Measurements from ENCODE around the gene CHST11. TPM values are rescaled to one million over a fixed set of nuclear protein-coding genes. Genes with fewer than 3 reads are reported as not detected.

Gene CHST11
- total and polyA plus RNA-seq, 10 of the 15 experiments (the other 5 are each of a cell fraction or from before 2014, with no cell fraction given): 1.9 to 38.1 (median 17.2) TPM

DNA sequence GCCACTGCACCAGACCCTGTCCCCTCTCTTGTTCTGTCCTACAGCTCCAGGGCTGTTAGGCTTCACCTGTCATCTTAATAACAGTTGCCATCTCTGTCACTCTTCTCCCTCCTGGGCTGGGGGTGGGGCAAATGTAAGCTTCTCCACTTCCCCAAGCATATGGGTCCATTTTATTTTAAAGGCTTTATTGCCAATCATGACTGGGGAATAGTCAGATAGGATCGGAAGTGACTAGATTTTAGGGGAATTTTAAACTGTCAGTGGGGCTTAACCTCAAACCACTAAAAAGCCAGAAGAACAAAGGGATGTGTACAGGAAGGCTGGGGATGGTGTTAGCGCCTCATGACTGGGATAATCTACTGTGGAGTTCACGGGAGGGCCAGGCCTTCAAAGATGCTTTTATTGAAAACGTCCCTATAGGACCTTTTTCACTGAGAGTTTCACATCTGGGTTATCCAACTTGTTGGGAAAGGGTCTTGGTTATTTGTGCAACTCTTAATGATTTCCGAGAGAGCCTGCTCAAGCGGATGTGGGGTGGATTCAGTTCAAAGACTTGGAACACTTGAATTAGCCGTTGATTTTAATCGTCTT, 41.6 kb downstream of the CHST11 start (continued):
- TF ChIP-seq, protein P1, sequence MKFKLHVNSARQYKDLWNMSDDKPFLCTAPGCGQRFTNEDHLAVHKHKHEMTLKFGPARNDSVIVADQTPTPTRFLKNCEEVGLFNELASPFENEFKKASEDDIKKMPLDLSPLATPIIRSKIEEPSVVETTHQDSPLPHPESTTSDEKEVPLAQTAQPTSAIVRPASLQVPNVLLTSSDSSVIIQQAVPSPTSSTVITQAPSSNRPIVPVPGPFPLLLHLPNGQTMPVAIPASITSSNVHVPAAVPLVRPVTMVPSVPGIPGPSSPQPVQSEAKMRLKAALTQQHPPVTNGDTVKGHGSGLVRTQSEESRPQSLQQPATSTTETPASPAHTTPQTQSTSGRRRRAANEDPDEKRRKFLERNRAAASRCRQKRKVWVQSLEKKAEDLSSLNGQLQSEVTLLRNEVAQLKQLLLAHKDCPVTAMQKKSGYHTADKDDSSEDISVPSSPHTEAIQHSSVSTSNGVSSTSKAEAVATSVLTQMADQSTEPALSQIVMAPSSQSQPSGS (IDR thresholded peaks at IDR 0.05; ENCODE audit: low read length): peak; percentile 54; the same call in 1 of the 2 replicates
- TF ChIP-seq, protein P2, sequence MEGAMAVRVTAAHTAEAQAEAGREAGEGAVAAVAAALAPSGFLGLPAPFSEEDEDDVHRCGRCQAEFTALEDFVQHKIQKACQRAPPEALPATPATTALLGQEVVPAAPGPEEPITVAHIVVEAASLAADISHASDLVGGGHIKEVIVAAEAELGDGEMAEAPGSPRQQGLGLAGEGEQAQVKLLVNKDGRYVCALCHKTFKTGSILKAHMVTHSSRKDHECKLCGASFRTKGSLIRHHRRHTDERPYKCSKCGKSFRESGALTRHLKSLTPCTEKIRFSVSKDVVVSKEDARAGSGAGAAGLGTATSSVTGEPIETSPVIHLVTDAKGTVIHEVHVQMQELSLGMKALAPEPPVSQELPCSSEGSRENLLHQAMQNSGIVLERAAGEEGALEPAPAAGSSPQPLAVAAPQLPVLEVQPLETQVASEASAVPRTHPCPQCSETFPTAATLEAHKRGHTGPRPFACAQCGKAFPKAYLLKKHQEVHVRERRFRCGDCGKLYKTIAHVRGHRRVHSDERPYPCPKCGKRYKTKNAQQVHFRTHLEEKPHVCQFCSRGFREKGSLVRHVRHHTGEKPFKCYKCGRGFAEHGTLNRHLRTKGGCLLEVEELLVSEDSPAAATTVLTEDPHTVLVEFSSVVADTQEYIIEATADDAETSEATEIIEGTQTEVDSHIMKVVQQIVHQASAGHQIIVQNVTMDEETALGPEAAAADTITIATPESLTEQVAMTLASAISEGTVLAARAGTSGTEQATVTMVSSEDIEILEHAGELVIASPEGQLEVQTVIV (IDR thresholded peaks at IDR 0.05; ENCODE audit: borderline replicate concordance, partially characterized antibody): no peak
- no peak for TF ChIP-seq ASH2L (IDR thresholded peaks at IDR 0.05; ENCODE audit: borderline replicate concordance, low read depth)
- no peak for TF ChIP-seq CHD4 (IDR thresholded peaks at IDR 0.05)
- TF ChIP-seq IKZF2 (IDR thresholded peaks at IDR 0.05): peak; percentile 92
- TF ChIP-seq NRF1 (conservative IDR thresholded peaks at IDR 0.05; ENCODE audit: low read depth, low read length): no peak
- peak; percentile 91 for TF ChIP-seq IKZF1 (conservative IDR thresholded peaks at IDR 0.05)
- TF ChIP-seq, protein P3, sequence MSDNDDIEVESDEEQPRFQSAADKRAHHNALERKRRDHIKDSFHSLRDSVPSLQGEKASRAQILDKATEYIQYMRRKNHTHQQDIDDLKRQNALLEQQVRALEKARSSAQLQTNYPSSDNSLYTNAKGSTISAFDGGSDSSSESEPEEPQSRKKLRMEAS (IDR thresholded peaks at IDR 0.05; ENCODE audit: low read depth, low read length): no peak
- TF ChIP-seq HDAC6 (IDR thresholded peaks at IDR 0.05; ENCODE audit: unreplicated experiment): no peak
- TF ChIP-seq MXI1 (IDR thresholded peaks at IDR 0.05; ENCODE audit: low read depth, low read length): no peak
- peak; percentile 15; the same call in 1 of the 2 replicates for TF ChIP-seq SMC3 (IDR thresholded peaks at IDR 0.05; ENCODE audit: borderline replicate concordance, low read length)
- TF ChIP-seq, protein P4, sequence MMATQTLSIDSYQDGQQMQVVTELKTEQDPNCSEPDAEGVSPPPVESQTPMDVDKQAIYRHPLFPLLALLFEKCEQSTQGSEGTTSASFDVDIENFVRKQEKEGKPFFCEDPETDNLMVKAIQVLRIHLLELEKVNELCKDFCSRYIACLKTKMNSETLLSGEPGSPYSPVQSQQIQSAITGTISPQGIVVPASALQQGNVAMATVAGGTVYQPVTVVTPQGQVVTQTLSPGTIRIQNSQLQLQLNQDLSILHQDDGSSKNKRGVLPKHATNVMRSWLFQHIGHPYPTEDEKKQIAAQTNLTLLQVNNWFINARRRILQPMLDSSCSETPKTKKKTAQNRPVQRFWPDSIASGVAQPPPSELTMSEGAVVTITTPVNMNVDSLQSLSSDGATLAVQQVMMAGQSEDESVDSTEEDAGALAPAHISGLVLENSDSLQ (IDR thresholded peaks at IDR 0.05): peak; percentile 69
- no peak; the same call in 1 of the 2 replicates for TF ChIP-seq ZBED1 (IDR thresholded peaks at IDR 0.05; ENCODE audit: borderline replicate concordance)
- TF ChIP-seq, protein P5, sequence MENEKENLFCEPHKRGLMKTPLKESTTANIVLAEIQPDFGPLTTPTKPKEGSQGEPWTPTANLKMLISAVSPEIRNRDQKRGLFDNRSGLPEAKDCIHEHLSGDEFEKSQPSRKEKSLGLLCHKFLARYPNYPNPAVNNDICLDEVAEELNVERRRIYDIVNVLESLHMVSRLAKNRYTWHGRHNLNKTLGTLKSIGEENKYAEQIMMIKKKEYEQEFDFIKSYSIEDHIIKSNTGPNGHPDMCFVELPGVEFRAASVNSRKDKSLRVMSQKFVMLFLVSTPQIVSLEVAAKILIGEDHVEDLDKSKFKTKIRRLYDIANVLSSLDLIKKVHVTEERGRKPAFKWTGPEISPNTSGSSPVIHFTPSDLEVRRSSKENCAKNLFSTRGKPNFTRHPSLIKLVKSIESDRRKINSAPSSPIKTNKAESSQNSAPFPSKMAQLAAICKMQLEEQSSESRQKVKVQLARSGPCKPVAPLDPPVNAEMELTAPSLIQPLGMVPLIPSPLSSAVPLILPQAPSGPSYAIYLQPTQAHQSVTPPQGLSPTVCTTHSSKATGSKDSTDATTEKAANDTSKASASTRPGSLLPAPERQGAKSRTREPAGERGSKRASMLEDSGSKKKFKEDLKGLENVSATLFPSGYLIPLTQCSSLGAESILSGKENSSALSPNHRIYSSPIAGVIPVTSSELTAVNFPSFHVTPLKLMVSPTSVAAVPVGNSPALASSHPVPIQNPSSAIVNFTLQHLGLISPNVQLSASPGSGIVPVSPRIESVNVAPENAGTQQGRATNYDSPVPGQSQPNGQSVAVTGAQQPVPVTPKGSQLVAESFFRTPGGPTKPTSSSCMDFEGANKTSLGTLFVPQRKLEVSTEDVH (IDR thresholded peaks at IDR 0.05; ENCODE audit: low read depth, partially characterized antibody): no peak
- no peak for TF ChIP-seq NFYB (IDR thresholded peaks at IDR 0.05; ENCODE audit: insufficient read depth, low read depth, low read length)
- no peak for TF ChIP-seq LARP7 (IDR thresholded peaks at IDR 0.05)
- TF ChIP-seq, protein P6, sequence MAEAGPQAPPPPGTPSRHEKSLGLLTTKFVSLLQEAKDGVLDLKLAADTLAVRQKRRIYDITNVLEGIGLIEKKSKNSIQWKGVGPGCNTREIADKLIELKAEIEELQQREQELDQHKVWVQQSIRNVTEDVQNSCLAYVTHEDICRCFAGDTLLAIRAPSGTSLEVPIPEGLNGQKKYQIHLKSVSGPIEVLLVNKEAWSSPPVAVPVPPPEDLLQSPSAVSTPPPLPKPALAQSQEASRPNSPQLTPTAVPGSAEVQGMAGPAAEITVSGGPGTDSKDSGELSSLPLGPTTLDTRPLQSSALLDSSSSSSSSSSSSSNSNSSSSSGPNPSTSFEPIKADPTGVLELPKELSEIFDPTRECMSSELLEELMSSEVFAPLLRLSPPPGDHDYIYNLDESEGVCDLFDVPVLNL (IDR thresholded peaks at IDR 0.05; ENCODE audit: low read depth, low read length): no peak
- no peak for TF ChIP-seq ZNF384 (IDR thresholded peaks at IDR 0.05; ENCODE audit: borderline replicate concordance, low read depth, low read length)
- peak; percentile 38; the same call in 1 of the 2 replicates for TF ChIP-seq ATF7 (IDR thresholded peaks at IDR 0.05; ENCODE audit: low read depth)
- TF ChIP-seq BMI1 (IDR thresholded peaks at IDR 0.05; ENCODE audit: borderline replicate concordance): no peak
- TF ChIP-seq CREB1 (IDR thresholded peaks at IDR 0.05; ENCODE audit: low read depth): peak; percentile 10; the same call in 1 of the 2 replicates
- peak; percentile 59 for TF ChIP-seq MTA2 (IDR thresholded peaks at IDR 0.05; ENCODE audit: low read depth)
